Uterus (tissue), 4 donors: ENCODE data around the gene PCDH8. TPM values are rescaled to one million over a fixed set of nuclear protein-coding genes. Genes with fewer than 3 reads are reported as not detected.

Source experiments
- DNase-seq, 2 donors: peaks; one replicate each; pipeline ENCODE4 v3.0.0-alpha.2; 2019 to 2020
- H3K27ac ChIP-seq, 2 donors: fragments of 200-600 bp; sonication (generic); 1 replicate in 1 of 2; 2 replicates in 1 of 2; pipeline ENCODE4 v1.5.1; 2016 to 2018
- H3K27me3 ChIP-seq, 2 donors: fragments of 200-600 bp; sonication (generic); one replicate each; pipeline ENCODE4 v1.5.1; 2018 to 2019; ENCODE audit warnings: control low read depth in 1 of 2
- H3K36me3 ChIP-seq, 2 donors: fragments of 200-600 bp; sonication (generic); one replicate each; pipeline ENCODE4 v1.5.1; 2019; ENCODE audit warnings: control low read depth in 1 of 2
- H3K4me1 ChIP-seq, 2 donors: fragments of 200-600 bp; sonication (generic); one replicate each; pipeline ENCODE4 v1.5.1; 2018 to 2019; ENCODE audit warnings: control low read depth in 1 of 2
- H3K4me3 ChIP-seq, 2 donors: fragments of 200-600 bp; sonication (generic); 1 replicate in 1 of 2; 2 replicates in 1 of 2; pipeline ENCODE4 v1.5.1; 2018 to 2019; ENCODE audit warnings: mild to moderate bottlenecking in 1 of 2
- H3K9me3 ChIP-seq, 2 donors: fragments of 200-600 bp; sonication (generic); one replicate each; pipeline ENCODE4 v1.5.1; 2019; ENCODE audit warnings: control low read depth in 1 of 2
- POLR2A ChIP-seq, 2 donors: fragments of 450-650 bp; IDR thresholded peaks; one replicate each; pipeline ENCODE4 v1.6.1; 2016; ENCODE audit warnings: antibody characterized with exemption in 2 of 2, mild to moderate bottlenecking in 1 of 2, moderate library complexity in 1 of 2
- intact Hi-C: fragments of 100-400 bp; cut with DNase I; formaldehyde crosslinking; loops from one replicate; pipeline ENCODE4 v1.15.1; 2023; ENCODE audit warnings: low total_unique reads
- total RNA-seq, 4 donors: library from RNA; depleted of rRNA in 3 of 4; stranded (reverse); fragments of >200 nt in 3 of 4; gene quantifications; one replicate each; pipeline versions ENCODE4 v1.1.0 to v1.2.4, GENCODE V29; 2014 to 2023
- TF ChIP-seq, protein P1 (sequence below), 4 experiments: fragments of 200-600 bp in 2 of 4; fragments of 450-650 bp in 2 of 4; sonication (generic) in 2 of 4; IDR thresholded peaks; one replicate each; pipeline ENCODE4 v1.5.1; 2016 to 2019; ENCODE audit warnings: antibody characterized with exemption in 4 of 4, mild to moderate bottlenecking in 2 of 4, moderate library complexity in 1 of 4
- donor health status: DM: yes; HTN: yes; CAD: no.

The PCDH8 gene
- total RNA-seq, 4 donors from 2014 or later: 0.62 TPM; not detected in 3

GRCh38 chr13:52850396-52851136 is 2.1 kb upstream of the PCDH8 start:
- no peak overlapping the region for H3K27ac ChIP-seq
- DNase-seq: peak; percentile 26 to 56

DNA sequence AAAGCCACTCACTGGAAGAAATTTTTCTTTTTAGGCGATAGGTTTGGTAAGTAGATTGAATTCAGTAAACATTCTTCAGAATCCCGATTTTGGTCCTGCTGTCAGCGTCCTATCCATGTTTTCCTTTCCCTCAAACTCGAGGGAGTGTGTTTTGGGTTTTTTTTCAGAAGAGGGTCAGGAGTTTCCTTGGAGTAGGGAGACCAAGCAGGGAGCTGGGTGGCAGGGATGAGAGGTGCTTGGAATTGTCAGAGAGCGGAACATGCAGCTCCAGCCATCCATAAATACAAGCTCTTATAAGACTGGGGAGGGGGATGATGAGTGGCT is 1.6 kb upstream of the PCDH8 start:
- TF ChIP-seq, protein P1, sequence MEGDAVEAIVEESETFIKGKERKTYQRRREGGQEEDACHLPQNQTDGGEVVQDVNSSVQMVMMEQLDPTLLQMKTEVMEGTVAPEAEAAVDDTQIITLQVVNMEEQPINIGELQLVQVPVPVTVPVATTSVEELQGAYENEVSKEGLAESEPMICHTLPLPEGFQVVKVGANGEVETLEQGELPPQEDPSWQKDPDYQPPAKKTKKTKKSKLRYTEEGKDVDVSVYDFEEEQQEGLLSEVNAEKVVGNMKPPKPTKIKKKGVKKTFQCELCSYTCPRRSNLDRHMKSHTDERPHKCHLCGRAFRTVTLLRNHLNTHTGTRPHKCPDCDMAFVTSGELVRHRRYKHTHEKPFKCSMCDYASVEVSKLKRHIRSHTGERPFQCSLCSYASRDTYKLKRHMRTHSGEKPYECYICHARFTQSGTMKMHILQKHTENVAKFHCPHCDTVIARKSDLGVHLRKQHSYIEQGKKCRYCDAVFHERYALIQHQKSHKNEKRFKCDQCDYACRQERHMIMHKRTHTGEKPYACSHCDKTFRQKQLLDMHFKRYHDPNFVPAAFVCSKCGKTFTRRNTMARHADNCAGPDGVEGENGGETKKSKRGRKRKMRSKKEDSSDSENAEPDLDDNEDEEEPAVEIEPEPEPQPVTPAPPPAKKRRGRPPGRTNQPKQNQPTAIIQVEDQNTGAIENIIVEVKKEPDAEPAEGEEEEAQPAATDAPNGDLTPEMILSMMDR (IDR thresholded peaks at IDR 0.05): no peak
- TF ChIP-seq POLR2A (IDR thresholded peaks at IDR 0.05): no peak
- Histone ChIP-seq H3K9me3 (no peaks in the 10 kb centered on the region), H3K4me3 (no peak overlapping the region), H3K27ac (no peak overlapping the region), H3K36me3 (no peaks in the 10 kb centered on the region), H3K4me1 (peaks cover 0 to 6% of the 10 kb centered on the region in 2 donors), H3K27me3 (peaks cover 25 to 33% of the 10 kb centered on the region in 2 donors)
- intact Hi-C loops: no loop called here
- no peak for DNase-seq

More at GRCh38 chr13:52850396-52851136, 2.1 kb upstream of the PCDH8 start:
- Histone ChIP-seq H3K4me1 (peaks cover 0 to 6% of the 10 kb centered on the region in 2 donors), H3K9me3 (no peaks in the 10 kb centered on the region), H3K4me3 (peak overlapping the region; percentile 50 to 69), H3K27me3 (peaks cover 25 to 28% of the 10 kb centered on the region in 2 donors), H3K36me3 (no peaks in the 10 kb centered on the region)
- no peak for TF ChIP-seq POLR2A (IDR thresholded peaks at IDR 0.05)
- TF ChIP-seq, protein P1 (IDR thresholded peaks at IDR 0.05): no peak
- intact Hi-C loops: no loop called here

- H3K27ac ChIP-seq: no peak overlapping the region
- H3K27me3 ChIP-seq: peaks cover 25 to 39% of the 10 kb centered on the region in 2 donors
- intact Hi-C loops: no loop called here
- H3K36me3 ChIP-seq: no peaks in the 10 kb centered on the region
- TF ChIP-seq POLR2A (IDR thresholded peaks at IDR 0.05): no peak
- TF ChIP-seq, protein P1 (IDR thresholded peaks at IDR 0.05): no peak
- peaks cover 0 to 6% of the 10 kb centered on the region in 2 donors for H3K4me1 ChIP-seq
- no peaks in the 10 kb centered on the region for H3K9me3 ChIP-seq
- no peak for DNase-seq
- H3K4me3 ChIP-seq: no peak overlapping the region
Measured at GRCh38 chr13:52849291-52850071, 1.0 kb upstream of the PCDH8 start.

DNA sequence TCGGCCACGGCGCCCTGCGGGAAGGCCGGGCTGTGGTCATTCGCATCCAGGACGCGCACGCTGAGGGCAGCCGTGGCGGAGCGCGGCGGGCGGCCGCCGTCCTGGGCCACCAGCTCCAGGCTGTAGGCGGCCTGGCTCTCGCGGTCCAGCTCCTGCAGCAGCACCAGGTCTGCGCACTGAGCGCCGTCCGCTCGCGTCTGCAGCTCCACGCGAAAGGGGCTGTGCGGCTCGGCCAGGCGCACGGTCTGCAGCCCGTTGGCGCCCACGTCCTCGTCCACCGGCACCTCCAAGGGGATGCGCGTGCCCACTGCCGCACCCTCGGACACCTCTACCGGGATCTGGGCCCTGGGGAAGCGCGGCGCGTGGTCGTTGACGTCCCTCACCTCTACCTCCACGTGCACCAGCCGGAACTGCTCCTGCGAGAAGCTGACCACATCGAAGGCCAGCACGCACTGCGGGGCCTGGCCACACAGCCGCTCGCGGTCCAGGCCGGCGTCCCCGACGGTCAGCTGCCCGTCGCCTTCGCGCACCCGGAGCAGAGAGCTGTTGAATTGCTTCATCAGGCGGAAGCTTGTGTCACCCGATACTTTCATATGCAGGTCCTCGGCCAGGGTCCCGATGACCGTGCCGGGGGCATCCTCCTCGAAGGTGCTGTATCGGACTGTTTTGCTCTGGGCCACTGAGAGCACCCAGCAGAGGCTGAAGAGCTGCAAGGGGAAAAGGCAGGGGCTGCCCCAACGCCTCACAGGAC is 583 bp downstream of the PCDH8 start:
- H3K9me3 ChIP-seq: no peaks in the 10 kb centered on the region
- intact Hi-C loops: no loop called here
- no peak overlapping the region for H3K27ac ChIP-seq
- TF ChIP-seq, protein P1 (IDR thresholded peaks at IDR 0.05): no peak
- no peak for TF ChIP-seq POLR2A (IDR thresholded peaks at IDR 0.05)
- H3K36me3 ChIP-seq: no peaks in the 10 kb centered on the region
- DNase-seq: no peak
- no peak overlapping the region for H3K4me3 ChIP-seq
- peaks cover 0 to 6% of the 10 kb centered on the region in 2 donors for H3K4me1 ChIP-seq
- peaks cover 25 to 50% of the 10 kb centered on the region in 2 donors for H3K27me3 ChIP-seq
